Endodermal cell (in vitro differentiated cells): Measurements from ENCODE around the gene ZKSCAN3. TPM values are rescaled to one million over a fixed set of nuclear protein-coding genes. Genes with fewer than 3 reads are reported as not detected.

Experiments used
- DNase-seq: peaks from one replicate; pipeline ENCODE4 v3.0.0-alpha.2; 2017
- H3K27ac ChIP-seq: 2 replicates; pipeline ENCODE4 v1.5.1; 2013; ENCODE audit warnings: mild to moderate bottlenecking, low read depth, low read length, moderate library complexity
- H3K27me3 ChIP-seq: 2 replicates; pipeline ENCODE4 v1.6.1; 2013; ENCODE audit warnings: mild to moderate bottlenecking, low read length, moderate library complexity; ENCODE audit not compliant: insufficient read depth, control insufficient read depth, poor library complexity, severe bottlenecking
- H3K36me3 ChIP-seq: 2 replicates; pipeline ENCODE4 v1.7.0; 2013; ENCODE audit warnings: mild to moderate bottlenecking, low read length, moderate library complexity; ENCODE audit not compliant: control insufficient read depth, insufficient read depth
- H3K4me1 ChIP-seq: one replicate; pipeline ENCODE4 v1.7.0; 2013; ENCODE audit warnings: low read length; ENCODE audit not compliant: control insufficient read depth, insufficient read depth
- H3K4me3 ChIP-seq: 2 replicates; pipeline ENCODE4 v1.5.1; 2013; ENCODE audit warnings: mild to moderate bottlenecking, low read length, moderate library complexity
- H3K9ac ChIP-seq: 2 replicates; pipeline ENCODE4 v1.6.1; 2013; ENCODE audit warnings: mild to moderate bottlenecking, low read length, moderate library complexity; ENCODE audit not compliant: poor library complexity, severe bottlenecking; ENCODE audit errors: extremely low read depth
- H3K9me3 ChIP-seq: 2 replicates; pipeline ENCODE4 v1.6.1; 2013; ENCODE audit warnings: mild to moderate bottlenecking, low read length, moderate library complexity; ENCODE audit not compliant: control insufficient read depth
- H3K27ac Mint-ChIP-seq: 2 replicates; pipeline ENCODE4 v1.8.0; 2020; ENCODE audit warnings: mixed read lengths
- H3K27me3 Mint-ChIP-seq: 2 replicates; pipeline ENCODE4 v1.8.0; 2021; ENCODE audit warnings: mild to moderate bottlenecking, mixed read lengths; ENCODE audit not compliant: insufficient read depth
- H3K36me3 Mint-ChIP-seq: 2 replicates; pipeline ENCODE4 v1.8.0; 2020; ENCODE audit warnings: low read depth, mixed read lengths
- H3K4me1 Mint-ChIP-seq: 2 replicates; pipeline ENCODE4 v1.8.0; 2020; ENCODE audit warnings: mixed read lengths
- H3K4me3 Mint-ChIP-seq: 2 replicates; pipeline ENCODE4 v1.8.0; 2020; ENCODE audit warnings: mild to moderate bottlenecking, moderate library complexity, mixed read lengths
- H3K9me3 Mint-ChIP-seq: 2 replicates; pipeline ENCODE4 v1.8.0; 2020; ENCODE audit warnings: mild to moderate bottlenecking, mixed read lengths
- WGBS, 2 experiments: methylation state at CpG; one replicate each; pipeline versions ENCODE4 v1.1.5 to v1.1.7; 2013; ENCODE audit warnings: missing lambda C conversion rate in 2 of 2, mixed read lengths in 1 of 2; ENCODE audit not compliant: insufficient coverage in 1 of 2, insufficient read length in 1 of 2; 5-methylcytosine and 5-hydroxymethylcytosine counted together
- total RNA-seq, 2 donors: library from RNA; stranded (reverse); fragmentation: NEBNext Ultra II Directional in 1 of 2; extraction: Animal tissue kit (Norgen Biotek cat#: 25700) in 1 of 2; gene quantifications; 2 replicates in 1 of 2; 3 replicates in 1 of 2; pipeline ENCODE4 v1.2.1, GENCODE V29; 2021
- TF ChIP-seq, protein P1 (sequence below): fragments of 200-600 bp; sonication (generic); conservative IDR thresholded peaks from 2 replicates; pipeline ENCODE4 v1.5.0; 2021; ENCODE audit warnings: antibody characterized with exemption, mild to moderate bottlenecking

The ZKSCAN3 gene
- total RNA-seq, 2 donors from 2014 or later = 10.1 to 11.4 TPM

DNA sequence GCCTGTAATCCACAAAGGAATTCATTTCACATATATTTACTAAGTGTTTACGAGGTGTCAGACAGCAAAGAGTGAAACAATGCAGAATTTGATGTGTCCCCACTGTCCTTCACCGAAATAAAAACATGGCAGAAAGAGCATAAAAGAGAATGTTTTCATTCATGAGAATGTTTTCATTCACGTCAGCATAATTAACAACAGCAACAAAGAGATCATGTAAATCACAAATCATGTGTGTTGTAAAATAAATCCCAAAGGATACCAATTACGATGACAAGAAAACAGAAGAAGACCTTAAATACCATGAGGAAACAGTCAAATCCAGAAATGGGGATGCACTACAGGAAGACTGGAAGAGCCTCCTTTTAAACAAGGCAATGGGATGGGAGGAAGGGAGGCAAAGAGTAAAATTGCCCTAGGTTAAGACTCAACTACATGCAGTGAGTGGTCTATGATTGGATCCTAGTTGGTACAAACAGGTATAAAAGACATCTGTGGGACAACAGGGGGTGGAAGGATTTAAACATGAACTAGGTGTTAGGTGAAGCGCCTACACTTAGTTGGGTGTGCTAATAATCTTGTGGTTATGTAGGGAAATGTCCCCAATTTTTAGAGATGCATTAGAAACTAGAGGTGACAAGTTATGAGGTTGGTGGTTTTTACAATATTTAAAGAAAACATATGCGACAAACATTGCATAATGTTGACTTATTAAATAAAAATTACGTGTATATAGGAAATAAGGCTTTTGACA is 15.3 kb upstream of the ZKSCAN3 start:
- no peak overlapping the region for H3K27ac Mint-ChIP-seq
- Histone ChIP-seq H3K9ac (peak overlapping the region; percentile 97), H3K27ac (peak overlapping the region; percentile 100), H3K4me3 (peak overlapping the region; percentile 95), H3K36me3 (no peaks in the 10 kb centered on the region), H3K27me3 (no peaks in the 10 kb centered on the region), H3K4me1 (no peaks in the 10 kb centered on the region), H3K9me3 (no peaks in the 10 kb centered on the region)
- WGBS, 2 experiments = 91 to 100% methylated on average over 4 to 7 of the region's 7 CpGs
- DNase-seq = no peak
- H3K4me3 Mint-ChIP-seq = no peak overlapping the region
- H3K27me3 Mint-ChIP-seq = no peaks in the 10 kb centered on the region
- peaks cover 4% of the 10 kb centered on the region for H3K4me1 Mint-ChIP-seq
- H3K9me3 Mint-ChIP-seq = peaks cover 5% of the 10 kb centered on the region
- H3K36me3 Mint-ChIP-seq = no peaks in the 10 kb centered on the region
- TF ChIP-seq, protein P1, sequence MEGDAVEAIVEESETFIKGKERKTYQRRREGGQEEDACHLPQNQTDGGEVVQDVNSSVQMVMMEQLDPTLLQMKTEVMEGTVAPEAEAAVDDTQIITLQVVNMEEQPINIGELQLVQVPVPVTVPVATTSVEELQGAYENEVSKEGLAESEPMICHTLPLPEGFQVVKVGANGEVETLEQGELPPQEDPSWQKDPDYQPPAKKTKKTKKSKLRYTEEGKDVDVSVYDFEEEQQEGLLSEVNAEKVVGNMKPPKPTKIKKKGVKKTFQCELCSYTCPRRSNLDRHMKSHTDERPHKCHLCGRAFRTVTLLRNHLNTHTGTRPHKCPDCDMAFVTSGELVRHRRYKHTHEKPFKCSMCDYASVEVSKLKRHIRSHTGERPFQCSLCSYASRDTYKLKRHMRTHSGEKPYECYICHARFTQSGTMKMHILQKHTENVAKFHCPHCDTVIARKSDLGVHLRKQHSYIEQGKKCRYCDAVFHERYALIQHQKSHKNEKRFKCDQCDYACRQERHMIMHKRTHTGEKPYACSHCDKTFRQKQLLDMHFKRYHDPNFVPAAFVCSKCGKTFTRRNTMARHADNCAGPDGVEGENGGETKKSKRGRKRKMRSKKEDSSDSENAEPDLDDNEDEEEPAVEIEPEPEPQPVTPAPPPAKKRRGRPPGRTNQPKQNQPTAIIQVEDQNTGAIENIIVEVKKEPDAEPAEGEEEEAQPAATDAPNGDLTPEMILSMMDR = no peak

DNA sequence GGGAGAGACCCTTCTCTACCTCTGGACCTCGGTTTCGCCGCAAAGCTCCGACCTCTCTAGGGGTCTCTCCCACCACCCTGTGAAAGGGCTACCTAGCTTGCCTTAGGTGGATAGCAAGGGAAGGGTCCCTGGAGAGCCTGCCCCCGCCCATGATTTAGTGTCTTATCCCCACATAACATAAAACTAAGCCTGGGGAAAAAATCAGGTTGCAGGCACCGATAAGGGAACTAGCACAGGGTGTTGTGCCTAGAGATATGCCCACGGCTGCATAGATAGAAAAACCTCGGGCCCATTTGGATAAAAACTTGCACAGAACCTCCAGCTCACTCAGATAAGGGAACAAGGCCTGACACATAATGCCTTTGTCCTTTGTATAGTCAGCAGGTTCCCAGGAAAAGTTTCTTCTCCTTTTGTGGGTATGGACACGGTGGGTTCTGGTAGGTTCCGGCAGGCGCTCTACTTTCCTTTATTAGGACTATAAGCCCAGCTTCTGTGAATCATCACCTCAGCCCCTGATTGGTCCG is 14.6 kb upstream of the ZKSCAN3 start:
- TF ChIP-seq, protein P1 = no peak
- DNase-seq = no peak
- peak overlapping the region; percentile 95 for H3K4me3 ChIP-seq
- WGBS, 2 experiments = 35 to 55% methylated on average over 6 to 12 of the region's 12 CpGs
- H3K9ac ChIP-seq = peak overlapping the region; percentile 97
- peaks cover 4% of the 10 kb centered on the region for H3K9me3 Mint-ChIP-seq
- H3K27ac Mint-ChIP-seq = no peak overlapping the region
- no peaks in the 10 kb centered on the region for H3K36me3 ChIP-seq
- no peaks in the 10 kb centered on the region for H3K27me3 Mint-ChIP-seq
- no peaks in the 10 kb centered on the region for H3K4me1 ChIP-seq
- no peaks in the 10 kb centered on the region for H3K27me3 ChIP-seq
- no peaks in the 10 kb centered on the region for H3K9me3 ChIP-seq
- H3K36me3 Mint-ChIP-seq = no peaks in the 10 kb centered on the region
- H3K27ac ChIP-seq = peak overlapping the region; percentile 100
- H3K4me3 Mint-ChIP-seq = no peak overlapping the region
- H3K4me1 Mint-ChIP-seq = peaks cover 4% of the 10 kb centered on the region

DNA sequence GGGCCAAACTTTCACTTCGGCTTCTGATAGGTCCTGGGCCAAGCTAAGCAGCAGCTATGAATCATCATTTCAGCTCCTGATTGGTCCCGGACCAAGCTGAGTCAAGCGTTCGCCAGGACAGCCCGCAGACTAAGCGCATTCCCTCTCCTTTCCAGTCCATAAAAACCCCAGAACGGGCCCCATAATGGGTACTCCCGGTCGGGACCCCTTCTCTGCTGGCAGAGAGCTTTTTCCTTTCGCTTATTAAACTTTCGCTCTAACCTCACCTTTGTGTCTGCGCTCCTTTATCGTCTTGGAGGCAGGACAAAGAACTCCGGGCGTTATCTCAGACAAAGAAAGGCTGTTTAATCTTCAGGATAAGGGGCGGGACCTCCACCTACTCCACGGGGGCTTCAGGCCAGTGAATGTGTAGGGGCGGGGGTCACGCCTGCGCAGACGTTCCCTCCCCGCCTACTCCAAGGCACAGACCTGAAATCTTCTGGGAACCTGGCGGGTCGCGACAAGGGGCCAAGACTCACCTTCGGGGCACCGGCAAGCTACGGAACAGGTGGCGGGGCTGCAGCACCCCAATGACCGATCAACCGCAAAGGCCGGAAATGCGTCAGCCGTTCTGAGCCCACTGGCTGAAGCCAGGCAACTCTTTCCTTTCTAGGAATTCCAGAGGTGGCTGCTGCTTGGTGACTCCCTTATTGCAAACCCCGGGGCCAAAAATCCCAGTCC is 14.0 kb upstream of the ZKSCAN3 start, which contains the start of gene ZSCAN31:
Gene ZSCAN31, minus strand, starts transcription at position 585 of the 720 bp plus-strand sequence. CDS start 6,465 bp downstream, outside the sequence.
- Mint-ChIP-seq H3K4me3 (no peak within 1 kb of the TSS), H3K27ac (no peak within 1 kb of the TSS), H3K36me3 (no peaks in the 10 kb centered on the region), H3K9me3 (peaks cover 3% of the 10 kb centered on the region), H3K4me1 (peaks cover 4% of the 10 kb centered on the region), H3K27me3 (peaks cover 2% of the 10 kb centered on the region)
- H3K9me3 ChIP-seq = no peaks in the 10 kb centered on the region
- 1% methylated on average over 15 to 35 of the region's 35 CpGs for WGBS, 2 experiments
- H3K9ac ChIP-seq = peak within 1 kb of the TSS; percentile 97
- DNase-seq = peak; percentile 97
- H3K4me3 ChIP-seq = peak within 1 kb of the TSS; percentile 95
- H3K27me3 ChIP-seq = no peaks in the 10 kb centered on the region
- H3K27ac ChIP-seq = peak within 1 kb of the TSS; percentile 100
- no peaks in the 10 kb centered on the region for H3K36me3 ChIP-seq
- H3K4me1 ChIP-seq = no peaks in the 10 kb centered on the region
- TF ChIP-seq, protein P1 = no peak
